PC-3 (cell line): ENCODE data around the gene CCNI2. TPM values are rescaled to one million over a fixed set of nuclear protein-coding genes. Genes with fewer than 3 reads are reported as not detected.

ENCODE experiments used
- ATAC-seq: fragments of 200-7000 bp; cut with Tn5 transposase; 2 replicates; pipeline ENCODE4 v1.9.1; 2020; ENCODE audit warnings: mild to moderate bottlenecking, moderate library complexity
- BruUV-seq: library from RNA; stranded (reverse); fragments of 400-500 nt; replicated peaks from 2 replicates; lab custom pipeline; 2021; lab: Mats Ljungman, UMichigan
- CTCF ChIA-PET: fragments of 300-600 bp; sonication (Branson Sonifier 250); formaldehyde crosslinking; loops from one replicate; lab custom pipeline; 2022; ENCODE audit warnings: antibody characterized with exemption; lab: Charles Lee
- POLR2A ChIA-PET: fragments of 300-600 bp; sonication (Branson Sonifier 250); formaldehyde crosslinking; loops from one replicate; lab custom pipeline; 2022; ENCODE audit warnings: antibody characterized with exemption; ENCODE audit not compliant: unreplicated experiment; lab: Charles Lee
- DNase-seq: peaks from one replicate; pipeline ENCODE4 v3.0.0-alpha.2; 2015
- H2AFZ ChIP-seq: fragments of 300-600 bp; sonication (generic); 2 replicates; pipeline ENCODE4 v1.6.0; 2016; ENCODE audit warnings: antibody characterized with exemption, low read length
- H3F3A ChIP-seq: fragments of 300-600 bp; sonication (generic); one replicate; pipeline ENCODE4 v1.6.0; 2017; ENCODE audit warnings: antibody characterized with exemption, low read length, control low read depth, mild to moderate bottlenecking; ENCODE audit not compliant: unreplicated experiment
- H3K27ac ChIP-seq: fragments of 300-600 bp; sonication (generic); 2 replicates; pipeline ENCODE4 v1.5.1; 2016; ENCODE audit warnings: mild to moderate bottlenecking, low read length
- H3K27me3 ChIP-seq: fragments of 300-600 bp; sonication (generic); 2 replicates; pipeline ENCODE4 v1.6.1; 2016; ENCODE audit warnings: low read length, mixed read lengths
- H3K36me3 ChIP-seq: fragments of 300-600 bp; sonication (generic); 2 replicates; pipeline ENCODE4 v1.6.1; 2016; ENCODE audit warnings: low read depth, mixed run types, low read length, mixed read lengths
- H3K4me1 ChIP-seq: fragments of 300-600 bp; sonication (generic); 2 replicates; pipeline ENCODE4 v1.5.1; 2016; ENCODE audit warnings: low read length; ENCODE audit not compliant: insufficient read depth
- H3K4me2 ChIP-seq: fragments of 300-600 bp; sonication (generic); 2 replicates; pipeline ENCODE4 v1.6.0; 2016; ENCODE audit warnings: low read length
- H3K4me3 ChIP-seq: fragments of 300-600 bp; sonication (generic); 2 replicates; pipeline ENCODE4 v1.5.1; 2016; ENCODE audit warnings: mild to moderate bottlenecking, low read length, mixed read lengths
- H3K79me2 ChIP-seq: fragments of 300-600 bp; sonication (generic); 2 replicates; pipeline ENCODE4 v1.6.1; 2017; ENCODE audit warnings: low read length, mixed read lengths
- H3K9ac ChIP-seq: fragments of 300-600 bp; sonication (generic); 2 replicates; pipeline ENCODE4 v1.6.0; 2016; ENCODE audit warnings: mild to moderate bottlenecking, low read length
- H3K9me2 ChIP-seq: fragments of 300-600 bp; sonication (generic); replicated peaks from 2 replicates; pipeline ENCODE4 v1.6.1; 2016; ENCODE audit warnings: mixed run types, low read length, mixed read lengths
- H3K9me3 ChIP-seq: fragments of 300-600 bp; sonication (generic); 2 replicates; pipeline ENCODE4 v1.6.1; 2016; ENCODE audit warnings: low read length, mixed read lengths
- H4K20me1 ChIP-seq: fragments of 300-600 bp; sonication (generic); 2 replicates; pipeline ENCODE4 v1.6.1; 2016; ENCODE audit warnings: low read length, mixed read lengths
- EZH2 ChIP-seq: fragments of 300-600 bp; sonication (generic); IDR thresholded peaks from one replicate; pipeline ENCODE4 v1.6.1; 2017; ENCODE audit warnings: antibody characterized with exemption, mild to moderate bottlenecking, low read length; ENCODE audit not compliant: unreplicated experiment
- EZH2phosphoT487 ChIP-seq: fragments of 300-600 bp; sonication (generic); IDR thresholded peaks from 2 replicates; pipeline ENCODE4 v1.6.1; 2018; ENCODE audit warnings: mild to moderate bottlenecking, antibody characterized with exemption, low read length, borderline replicate concordance
- intact Hi-C: fragments of 100-400 bp; cut with micrococcal nuclease; formaldehyde crosslinking; loops from 2 replicates; pipeline ENCODE4 v1.9.0; 2023
- total RNA-seq: library from RNA; depleted of rRNA; stranded (reverse); fragments of >200 nt; gene quantifications from 2 replicates; pipeline ENCODE4 v1.2.3, GENCODE V29; 2014
- TF ChIP-seq, protein P1 (sequence below): fragments of 300-600 bp; sonication (generic); conservative IDR thresholded peaks from 2 replicates; pipeline ENCODE4 v1.5.1; 2017; ENCODE audit warnings: antibody characterized with exemption, low read depth, mild to moderate bottlenecking, low read length

Gene CCNI2
- total RNA-seq, 1 experiment from 2014 or later: not detected

DNA sequence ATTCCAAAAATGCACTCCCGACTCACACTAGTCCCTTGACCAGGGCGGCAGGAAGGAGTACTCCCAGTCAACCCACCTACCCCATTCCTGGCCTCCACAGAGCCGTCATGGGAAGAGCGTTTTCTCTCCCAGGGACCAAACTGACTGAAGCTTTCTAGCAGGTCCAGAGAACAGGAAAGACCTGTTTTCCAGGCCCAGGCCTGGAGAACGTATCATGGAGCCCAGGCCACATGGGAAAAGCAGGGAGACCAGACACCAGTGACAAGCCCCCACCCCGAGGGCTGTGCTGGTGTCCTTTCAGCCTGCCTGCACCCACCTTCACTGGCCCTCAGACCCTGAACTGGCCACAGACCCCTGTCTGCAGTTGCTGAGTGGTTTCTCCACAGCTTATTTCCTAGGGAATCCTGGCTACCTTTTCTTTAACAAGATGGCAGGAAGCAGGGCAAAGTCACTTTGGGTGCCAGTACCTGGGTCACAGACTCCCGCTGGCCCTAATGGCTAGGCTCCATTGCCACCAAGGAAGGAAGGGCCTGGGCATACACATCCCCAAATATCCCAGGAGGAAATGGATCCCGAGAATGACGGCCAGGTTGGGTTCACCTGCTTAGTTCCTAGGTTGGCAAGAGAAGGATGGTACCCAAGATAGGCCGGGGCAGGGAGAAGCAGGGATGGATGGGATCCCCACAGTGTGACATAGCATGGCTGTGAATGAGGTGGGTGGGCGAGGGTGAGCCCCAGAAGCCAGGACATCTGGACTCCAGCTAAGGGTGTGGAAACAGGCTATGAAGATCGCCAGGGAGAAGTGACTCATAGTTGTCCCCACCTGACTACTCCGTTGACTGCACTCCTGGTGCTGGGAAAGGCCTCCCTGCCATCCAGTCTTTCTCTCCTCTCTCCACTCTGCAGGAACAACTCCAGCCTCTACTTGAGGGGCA is 12.2 kb downstream of the CCNI2 start:
- H3K9me3 ChIP-seq: no peaks in the 10 kb centered on the region
- no peaks in the 10 kb centered on the region for H3K79me2 ChIP-seq
- H3K9me2 ChIP-seq: no peaks in the 10 kb centered on the region
- H3F3A ChIP-seq: no peaks in the 10 kb centered on the region
- CTCF ChIA-PET: no interaction called here
- intact Hi-C loops: loop anchor here (5.0 kb wide), 1 partner anchor 63 kb away; no protein-coding TSS in a partner anchor
- no peak for ATAC-seq
- DNase-seq: peak; percentile 23
- no peaks in the 10 kb centered on the region; the same call in 1 of the 2 replicates for H3K36me3 ChIP-seq
- no peaks in the 10 kb centered on the region for H3K4me1 ChIP-seq
- H3K4me2 ChIP-seq: no peak overlapping the region
- no peak for TF ChIP-seq EZH2phosphoT487
- TF ChIP-seq, protein P1, sequence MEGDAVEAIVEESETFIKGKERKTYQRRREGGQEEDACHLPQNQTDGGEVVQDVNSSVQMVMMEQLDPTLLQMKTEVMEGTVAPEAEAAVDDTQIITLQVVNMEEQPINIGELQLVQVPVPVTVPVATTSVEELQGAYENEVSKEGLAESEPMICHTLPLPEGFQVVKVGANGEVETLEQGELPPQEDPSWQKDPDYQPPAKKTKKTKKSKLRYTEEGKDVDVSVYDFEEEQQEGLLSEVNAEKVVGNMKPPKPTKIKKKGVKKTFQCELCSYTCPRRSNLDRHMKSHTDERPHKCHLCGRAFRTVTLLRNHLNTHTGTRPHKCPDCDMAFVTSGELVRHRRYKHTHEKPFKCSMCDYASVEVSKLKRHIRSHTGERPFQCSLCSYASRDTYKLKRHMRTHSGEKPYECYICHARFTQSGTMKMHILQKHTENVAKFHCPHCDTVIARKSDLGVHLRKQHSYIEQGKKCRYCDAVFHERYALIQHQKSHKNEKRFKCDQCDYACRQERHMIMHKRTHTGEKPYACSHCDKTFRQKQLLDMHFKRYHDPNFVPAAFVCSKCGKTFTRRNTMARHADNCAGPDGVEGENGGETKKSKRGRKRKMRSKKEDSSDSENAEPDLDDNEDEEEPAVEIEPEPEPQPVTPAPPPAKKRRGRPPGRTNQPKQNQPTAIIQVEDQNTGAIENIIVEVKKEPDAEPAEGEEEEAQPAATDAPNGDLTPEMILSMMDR: no peak
- TF ChIP-seq EZH2: no peak
- BruUV-seq: no TSS peak
- no peak overlapping the region for H3K27ac ChIP-seq
- no peak overlapping the region for H2AFZ ChIP-seq
- H4K20me1 ChIP-seq: no peaks in the 10 kb centered on the region
- no peaks in the 10 kb centered on the region for H3K27me3 ChIP-seq
- H3K4me3 ChIP-seq: no peak overlapping the region
- POLR2A ChIA-PET: no interaction called here
- no peak overlapping the region for H3K9ac ChIP-seq

- no peak overlapping the region for H3K4me2 ChIP-seq
- ATAC-seq (no peak), DNase-seq (no peak)
- H3K27ac ChIP-seq: no peak overlapping the region
- no peaks in the 10 kb centered on the region for H3K27me3 ChIP-seq
- no peaks in the 10 kb centered on the region for H4K20me1 ChIP-seq
- no TSS peak for BruUV-seq
- no peak for TF ChIP-seq EZH2phosphoT487
- no peak for TF ChIP-seq EZH2
- TF ChIP-seq, protein P1: no peak
- no peaks in the 10 kb centered on the region for H3K4me1 ChIP-seq
- no peaks in the 10 kb centered on the region for H3K9me3 ChIP-seq
- no peaks in the 10 kb centered on the region for H3K9me2 ChIP-seq
- H2AFZ ChIP-seq: no peak overlapping the region
- no peak overlapping the region for H3K4me3 ChIP-seq
- ChIA-PET CTCF (no interaction called here), POLR2A (no interaction called here)
- H3K9ac ChIP-seq: no peak overlapping the region
- intact Hi-C loops: no loop called here
- no peaks in the 10 kb centered on the region; the same call in 1 of the 2 replicates for H3K36me3 ChIP-seq
- no peaks in the 10 kb centered on the region for H3K79me2 ChIP-seq
- no peaks in the 10 kb centered on the region for H3F3A ChIP-seq
Measured at GRCh38 chr5:132760049-132760420, 12.8 kb downstream of the CCNI2 start.
